GOT3 (cell line): ENCODE measurements around the gene LBR.
A peak's percentile ranks its signal among the peaks of the same experiment; 100 is the strongest.
"Not testable (repeated sequence)": the region's sequence is repeated elsewhere in the genome, so short reads cannot be mapped to it uniquely, and the experiment has no call there.

Source experiments
- DNase-seq: peaks from one replicate; lab custom pipeline; 2025; ENCODE audit warnings: mixed read lengths; lab: John Stamatoyannopoulos, UW

The LBR gene

DNA sequence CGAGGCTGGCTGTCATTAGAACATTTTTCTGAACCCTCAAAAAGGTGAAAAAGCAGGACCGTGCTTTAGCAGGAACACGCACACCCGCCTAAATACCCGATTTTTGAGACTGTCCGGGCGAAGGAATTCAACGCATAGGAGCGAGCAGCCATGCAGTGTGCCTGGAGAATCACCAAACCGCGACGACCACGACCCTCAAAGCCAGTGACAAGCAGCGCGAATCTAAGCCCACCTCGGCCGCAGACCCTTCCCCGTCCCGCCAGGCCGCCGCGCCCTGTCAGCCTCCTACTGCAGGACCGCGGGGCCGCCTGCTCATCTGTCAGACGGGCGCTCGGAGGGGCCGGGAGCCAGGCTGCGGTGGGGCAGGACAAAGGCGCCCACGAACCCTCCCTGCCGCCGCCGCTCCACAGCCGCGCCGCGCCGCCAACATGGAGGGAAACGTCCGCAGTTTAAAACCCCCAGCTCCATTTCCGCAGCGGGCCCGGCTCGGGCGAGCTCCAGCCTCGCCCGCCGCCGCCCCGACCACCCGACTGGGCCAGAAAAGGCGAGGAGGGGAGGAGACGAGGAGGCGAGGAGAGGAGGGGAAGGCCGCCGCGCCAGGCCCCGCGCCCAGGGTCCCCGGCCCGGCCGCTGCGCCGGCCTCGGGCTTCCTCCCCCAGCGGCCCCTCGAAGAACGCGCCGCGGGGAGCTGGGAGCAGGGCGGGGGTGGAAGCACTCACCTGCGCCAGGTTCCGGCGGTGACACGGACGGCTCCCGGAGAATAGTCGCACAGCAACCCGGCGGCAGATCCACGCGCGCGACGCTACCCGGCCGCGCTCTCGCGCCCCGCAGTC lies at the start of gene LBR:
LBR (minus strand) TSS at position 804 of the 833 bp plus-strand sequence. CDS start 3,963 bp downstream, outside the sequence.
- DNase-seq, result no peak

DNA sequence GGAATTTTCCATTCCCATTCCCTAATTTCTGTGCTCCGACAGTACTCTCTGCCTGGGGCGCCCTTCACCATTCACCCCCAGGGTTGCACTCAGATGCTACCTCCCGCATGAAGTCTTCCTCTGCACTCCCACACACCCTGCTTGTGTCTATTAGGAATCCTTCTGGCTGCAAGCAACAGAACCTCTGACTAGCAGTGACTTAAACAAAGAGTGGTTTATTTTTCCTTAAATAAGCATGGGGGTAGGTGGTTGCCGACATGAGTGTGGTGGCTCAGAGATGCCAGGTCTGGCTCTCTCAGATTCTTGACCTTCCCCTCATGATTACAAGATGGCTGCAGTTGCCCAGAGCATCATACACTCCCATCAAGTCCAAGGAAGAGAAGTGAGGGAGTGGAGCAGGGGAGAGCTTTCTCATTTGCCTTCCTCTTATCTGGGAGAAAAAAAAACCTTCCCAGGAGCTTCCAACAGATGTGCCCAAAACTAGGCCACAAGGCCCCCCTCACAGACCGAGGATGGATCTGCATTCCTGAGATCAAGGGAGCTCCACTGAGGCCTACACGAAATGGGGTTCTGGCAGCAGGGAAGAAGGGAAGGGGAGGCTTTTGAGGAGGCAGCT lies 49.6 kb upstream of the LBR start:
- DNase-seq, result no peak

DNA sequence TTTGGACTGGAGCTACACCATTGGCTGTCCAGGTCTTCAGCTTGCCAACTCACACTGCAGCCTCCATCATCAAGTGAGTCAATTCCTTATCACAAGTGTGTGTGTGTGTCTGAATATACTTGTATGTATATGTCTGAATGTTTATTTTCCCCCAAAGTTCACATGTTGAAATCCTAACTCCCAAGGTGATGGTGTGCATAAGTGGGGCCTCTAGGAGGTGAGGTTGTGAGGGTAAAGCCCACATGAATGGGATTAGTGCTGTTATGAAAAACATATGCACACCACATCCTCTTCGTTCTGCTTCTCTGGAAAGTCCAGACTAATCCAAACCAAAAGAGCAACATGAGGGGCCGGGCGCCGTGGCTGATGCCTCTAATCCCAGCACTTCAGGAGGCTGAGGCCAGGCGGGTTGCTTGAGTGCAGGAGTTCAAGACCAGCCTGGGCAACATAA lies 48.7 kb upstream of the LBR start:
- DNase-seq, result no peak

DNA sequence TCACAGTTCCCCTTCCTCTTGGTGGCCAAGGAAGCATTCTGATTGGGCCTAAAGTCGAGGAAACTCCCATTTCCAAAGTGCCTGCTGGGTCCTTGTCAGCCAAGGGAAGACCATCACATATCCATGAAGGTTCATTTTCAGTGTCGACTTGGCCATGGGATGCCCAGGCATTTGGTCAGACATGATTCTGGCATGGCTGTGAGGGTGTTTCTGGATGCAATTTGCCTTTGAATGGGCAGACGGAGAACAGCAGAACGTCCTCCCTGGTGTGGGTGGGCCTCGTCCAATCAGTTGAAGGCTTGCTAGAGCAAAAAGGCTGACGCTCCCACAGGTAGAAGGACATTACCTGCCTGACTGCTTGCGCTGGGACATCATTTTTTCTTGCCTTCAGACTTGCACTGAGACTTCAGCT lies 48.3 kb upstream of the LBR start:
- no peak for DNase-seq

DNA sequence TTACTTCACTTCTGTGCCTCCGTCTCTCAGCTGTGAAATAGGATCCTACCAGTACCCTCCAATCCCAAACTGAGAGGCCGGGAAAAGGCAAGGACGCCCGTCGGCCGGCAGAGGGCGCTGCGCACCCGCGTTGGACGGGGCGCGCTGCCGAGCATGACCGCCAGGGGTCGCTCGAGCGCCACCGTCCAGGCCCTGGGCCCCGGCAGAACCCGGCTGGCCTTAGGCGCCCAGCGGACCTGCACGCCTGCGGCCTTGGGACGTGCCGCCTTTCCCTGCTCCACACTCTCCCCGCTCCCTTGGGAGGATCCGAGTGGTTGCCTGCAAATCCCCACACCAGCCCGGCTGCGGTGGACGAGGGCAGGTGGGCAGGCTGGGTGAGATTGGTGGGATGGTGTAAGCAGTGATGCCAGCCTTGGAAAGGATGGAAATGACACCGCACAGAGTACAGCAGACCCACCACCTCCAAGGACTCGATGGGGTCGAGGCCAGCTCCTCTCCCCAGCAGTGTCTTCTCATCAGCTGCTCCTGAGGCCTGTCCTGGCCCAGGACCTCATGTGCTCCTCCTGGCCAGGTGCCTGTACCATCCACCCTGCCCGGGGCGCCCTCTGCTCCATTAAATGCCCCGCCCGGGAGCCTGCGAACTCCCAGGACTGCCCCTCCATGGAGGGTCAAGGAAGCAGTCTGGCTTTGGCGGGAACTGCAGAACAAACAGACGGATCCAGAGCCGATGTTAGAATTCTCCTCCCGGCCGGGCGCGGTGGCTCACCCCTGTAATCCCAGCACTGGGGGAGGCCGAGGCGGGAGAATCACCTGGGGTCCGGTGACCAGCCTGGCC lies 47.4 kb upstream of the LBR start:
- peak; percentile 46 for DNase-seq

DNA sequence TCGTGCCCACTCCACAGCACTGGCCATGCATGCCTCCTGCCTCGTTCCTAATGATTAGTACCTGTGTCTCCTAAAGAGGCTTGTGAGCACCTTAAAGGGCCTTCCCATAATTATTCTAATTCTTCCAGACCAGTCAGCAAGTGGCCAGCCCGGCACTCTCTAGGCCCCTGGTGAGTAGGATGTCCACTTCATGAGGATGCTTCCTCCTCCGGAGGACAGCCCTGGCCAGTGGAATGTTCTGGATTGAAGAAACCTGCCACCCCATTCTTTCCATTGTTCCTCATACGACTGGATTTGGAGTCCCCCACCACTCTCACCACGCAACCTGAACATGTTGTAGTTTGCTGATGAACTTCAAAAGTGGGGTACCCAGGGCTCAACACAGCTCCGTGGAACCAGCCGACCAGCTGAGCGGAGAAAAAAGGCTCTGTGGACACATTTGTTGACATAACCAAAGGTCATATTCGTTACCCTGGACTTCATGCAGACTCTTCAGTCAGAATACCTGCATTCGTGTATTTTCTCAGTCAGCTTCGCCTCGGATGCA lies 46.7 kb upstream of the LBR start:
- DNase-seq, result no peak

DNA sequence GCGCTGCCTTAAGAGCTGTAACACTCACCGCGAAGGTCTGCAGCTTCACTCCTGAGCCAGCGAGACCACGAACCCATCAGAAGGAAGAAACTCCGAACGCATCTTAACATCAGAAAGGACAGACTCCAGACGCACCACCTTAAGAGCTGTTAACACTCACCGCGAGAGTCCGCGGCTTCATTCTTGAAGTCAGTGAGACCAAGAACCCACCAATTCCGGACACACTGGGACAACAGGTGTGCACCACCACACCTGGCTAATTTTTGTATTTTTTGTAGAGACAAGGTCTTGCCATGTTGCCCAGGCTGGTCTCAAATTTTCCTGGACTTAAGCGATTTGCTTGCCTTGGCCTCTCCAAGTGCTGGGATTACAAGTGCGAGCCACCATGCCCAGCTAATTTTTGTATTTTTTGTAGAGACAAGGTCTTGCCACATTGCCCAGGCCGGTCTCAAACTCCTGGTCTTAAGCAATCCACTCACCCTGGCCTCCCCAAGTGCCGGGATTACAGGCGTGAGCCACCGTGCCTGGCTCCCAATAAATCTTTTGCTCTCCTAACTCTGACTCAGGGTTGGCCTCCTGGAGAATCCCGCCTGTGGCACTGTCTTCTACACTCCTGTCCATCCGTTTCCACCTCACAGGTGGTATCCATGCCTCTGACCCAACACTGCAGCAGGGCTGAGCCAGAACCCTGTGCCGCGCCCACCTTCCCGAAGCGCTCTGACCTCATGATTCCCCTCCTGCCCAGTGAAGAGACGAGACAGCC lies 46.0 kb upstream of the LBR start:
- DNase-seq, result not testable (repeated sequence)

DNA sequence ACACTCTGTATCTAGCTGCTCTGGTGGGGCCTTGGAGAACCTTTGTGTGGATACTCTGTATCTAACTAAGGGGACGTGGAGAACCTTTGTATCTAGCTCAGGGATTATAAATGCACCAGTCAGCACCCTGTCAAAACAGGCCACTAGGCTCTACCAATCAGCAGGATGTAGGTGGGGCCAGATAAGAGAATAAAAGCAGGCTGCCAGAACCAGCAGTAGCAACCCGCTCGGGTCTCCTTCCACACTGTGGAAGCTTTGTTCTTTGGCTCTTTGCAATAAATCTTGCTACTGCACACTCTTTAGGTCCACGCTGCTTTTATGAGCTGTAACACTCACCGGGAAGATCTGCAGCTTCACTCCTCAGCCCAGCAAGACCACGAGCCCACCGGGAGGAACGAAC lies 45.4 kb upstream of the LBR start:
- not testable (repeated sequence) for DNase-seq

DNA sequence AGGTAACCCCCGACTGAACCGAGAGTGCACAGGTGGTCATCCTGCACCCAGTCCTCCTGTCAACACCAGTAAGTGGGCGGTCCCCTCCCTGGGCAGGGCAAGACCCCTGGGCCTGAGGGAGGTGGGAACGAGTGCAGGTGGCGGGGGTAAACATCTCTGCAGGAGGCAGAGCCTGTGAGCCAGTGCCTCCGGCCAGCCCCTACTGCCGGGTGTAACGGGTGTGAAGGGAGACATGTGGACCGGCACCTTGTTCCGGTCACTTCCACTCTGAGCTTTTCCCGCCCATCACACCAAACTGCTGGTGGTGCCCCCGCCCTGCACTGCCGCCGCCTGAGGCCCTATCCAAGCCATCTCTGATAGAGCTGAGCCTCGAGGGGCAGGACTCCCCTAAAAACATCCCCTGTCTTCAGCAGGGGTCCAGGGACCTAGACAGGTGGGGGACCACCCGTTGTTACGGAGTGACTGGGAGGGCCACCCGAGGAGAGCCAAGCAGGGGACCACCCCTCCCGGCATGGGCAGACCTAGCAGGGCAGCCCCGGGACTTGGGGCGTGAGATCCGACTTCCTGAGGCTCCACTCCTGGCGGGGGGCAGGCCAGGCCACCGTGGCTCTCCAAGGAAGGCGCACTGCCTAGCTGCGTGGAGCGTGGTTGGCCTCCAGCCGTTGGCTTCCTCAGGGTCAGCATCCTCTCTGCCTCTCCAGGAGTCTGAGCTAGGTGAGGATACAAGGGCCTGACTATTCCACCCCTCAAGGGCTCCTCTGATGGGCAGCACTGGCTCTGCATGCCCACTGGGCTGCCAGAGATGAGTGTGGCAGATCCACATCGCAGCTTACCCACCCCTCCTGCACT lies 43.8 kb upstream of the LBR start:
- DNase-seq, result no peak

DNA sequence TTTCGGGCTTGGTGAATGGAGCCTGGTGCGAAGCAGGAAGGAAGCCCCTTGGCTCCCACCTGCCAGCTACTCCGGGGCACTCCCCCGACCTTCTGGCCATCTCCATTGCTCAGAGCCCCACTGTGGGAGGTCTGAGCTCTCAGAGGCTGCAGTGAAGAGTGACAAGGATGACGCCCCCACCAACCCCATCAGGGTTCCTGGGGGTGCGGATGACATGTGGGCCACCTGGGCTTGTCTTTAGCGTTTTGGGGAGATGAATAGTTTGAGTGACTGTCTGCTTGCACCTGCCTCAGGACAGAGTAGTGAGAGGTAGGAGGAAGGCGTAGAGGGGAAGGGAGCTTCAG lies 43.2 kb upstream of the LBR start:
- no peak for DNase-seq

DNA sequence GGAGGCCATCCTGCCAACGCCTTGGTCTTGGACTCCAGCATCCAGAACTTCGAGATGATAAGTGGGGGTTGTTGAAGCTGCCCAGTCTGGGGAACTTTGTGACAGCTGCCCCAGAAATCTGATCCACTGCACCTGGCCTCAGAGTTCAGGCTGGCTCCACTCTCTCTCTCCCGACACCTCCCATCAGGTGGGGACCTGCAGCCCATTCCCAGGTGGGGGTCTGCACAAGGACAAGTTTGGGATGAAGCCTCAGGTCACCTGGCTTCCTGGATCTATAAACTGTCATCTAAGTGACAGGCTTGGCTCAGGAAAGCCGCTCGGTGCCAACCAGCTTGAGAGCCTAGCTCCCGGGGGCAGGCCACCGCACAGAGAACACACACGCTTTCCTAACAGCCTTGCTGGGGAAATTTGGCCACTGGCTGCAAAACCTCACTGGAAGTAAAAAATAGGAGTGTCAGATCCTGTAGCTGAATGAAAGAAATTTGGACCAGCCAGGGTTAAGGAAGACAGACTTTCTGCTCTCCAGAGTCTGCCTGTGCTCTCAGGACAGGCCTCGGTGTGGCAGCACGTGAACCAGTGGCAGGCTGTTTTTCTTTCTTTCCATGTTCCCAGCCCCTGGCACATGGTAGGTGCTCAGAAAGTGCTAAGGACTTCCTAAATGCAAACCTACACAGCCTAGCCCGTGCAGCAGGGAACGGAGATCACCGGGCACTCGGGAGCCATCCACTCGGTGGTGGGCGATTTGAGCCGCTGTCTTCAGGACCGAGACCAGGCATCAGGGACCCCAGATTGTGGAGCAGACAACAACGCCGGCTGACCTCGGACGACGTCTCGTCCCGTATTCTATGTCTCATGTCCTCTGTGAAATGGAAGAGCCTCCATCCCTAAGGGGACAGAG lies 42.6 kb upstream of the LBR start:
- DNase-seq, result no peak

DNA sequence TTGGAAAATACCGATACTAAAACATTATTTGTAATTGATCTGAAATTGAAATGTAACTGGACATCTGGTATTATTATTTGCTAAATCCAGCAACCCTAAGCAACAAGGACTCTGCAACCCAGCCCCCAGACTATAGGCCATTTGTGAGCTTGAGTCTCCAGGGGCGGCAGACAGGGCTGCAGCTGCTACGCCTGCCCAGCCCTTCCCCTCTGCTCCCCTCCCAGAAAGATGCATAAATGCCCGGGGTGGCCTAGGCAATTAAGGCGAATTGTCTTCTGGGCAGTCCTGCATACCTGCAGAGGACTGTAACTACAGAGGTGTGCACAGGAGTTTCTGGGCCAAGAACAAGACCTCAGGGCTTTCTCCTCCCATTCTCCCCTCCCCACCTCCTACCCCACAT lies 41.2 kb upstream of the LBR start:
- no peak for DNase-seq

DNA sequence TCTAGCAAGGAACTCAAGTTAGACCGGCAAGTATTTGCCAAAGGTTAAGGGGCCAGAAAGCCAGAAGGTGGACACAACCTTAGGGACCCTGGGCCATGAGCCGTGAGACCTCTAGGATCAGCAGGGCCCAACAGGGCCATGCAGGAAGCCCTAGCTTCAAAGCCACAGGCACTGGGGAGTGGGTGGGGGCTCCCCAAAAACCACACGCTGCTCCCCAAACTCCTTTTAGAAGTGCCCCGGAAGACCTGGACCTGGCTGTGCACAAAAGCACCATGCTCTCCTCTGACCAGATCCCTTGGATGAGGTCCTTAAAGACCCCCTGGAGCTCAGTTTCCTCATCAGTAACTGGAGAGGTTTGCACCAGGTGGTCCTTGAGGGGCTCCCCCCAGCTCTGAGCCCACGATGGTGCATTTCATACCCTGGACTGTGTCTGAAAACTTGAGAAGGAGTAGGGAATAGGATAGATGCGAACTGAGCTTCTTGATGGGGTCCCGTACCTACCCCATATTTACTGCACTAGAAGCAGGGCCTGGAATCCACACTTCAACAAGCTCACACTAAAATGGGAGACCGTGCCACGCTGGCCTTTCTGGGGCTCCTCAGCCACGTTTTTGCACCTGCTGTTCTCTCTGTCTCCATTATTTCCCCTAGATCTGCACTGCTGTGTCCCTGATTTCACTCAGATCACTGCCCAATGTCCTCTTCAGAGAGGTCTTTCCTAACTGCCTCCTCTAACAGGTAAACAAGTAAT lies 40.6 kb upstream of the LBR start:
- DNase-seq, result no peak

DNA sequence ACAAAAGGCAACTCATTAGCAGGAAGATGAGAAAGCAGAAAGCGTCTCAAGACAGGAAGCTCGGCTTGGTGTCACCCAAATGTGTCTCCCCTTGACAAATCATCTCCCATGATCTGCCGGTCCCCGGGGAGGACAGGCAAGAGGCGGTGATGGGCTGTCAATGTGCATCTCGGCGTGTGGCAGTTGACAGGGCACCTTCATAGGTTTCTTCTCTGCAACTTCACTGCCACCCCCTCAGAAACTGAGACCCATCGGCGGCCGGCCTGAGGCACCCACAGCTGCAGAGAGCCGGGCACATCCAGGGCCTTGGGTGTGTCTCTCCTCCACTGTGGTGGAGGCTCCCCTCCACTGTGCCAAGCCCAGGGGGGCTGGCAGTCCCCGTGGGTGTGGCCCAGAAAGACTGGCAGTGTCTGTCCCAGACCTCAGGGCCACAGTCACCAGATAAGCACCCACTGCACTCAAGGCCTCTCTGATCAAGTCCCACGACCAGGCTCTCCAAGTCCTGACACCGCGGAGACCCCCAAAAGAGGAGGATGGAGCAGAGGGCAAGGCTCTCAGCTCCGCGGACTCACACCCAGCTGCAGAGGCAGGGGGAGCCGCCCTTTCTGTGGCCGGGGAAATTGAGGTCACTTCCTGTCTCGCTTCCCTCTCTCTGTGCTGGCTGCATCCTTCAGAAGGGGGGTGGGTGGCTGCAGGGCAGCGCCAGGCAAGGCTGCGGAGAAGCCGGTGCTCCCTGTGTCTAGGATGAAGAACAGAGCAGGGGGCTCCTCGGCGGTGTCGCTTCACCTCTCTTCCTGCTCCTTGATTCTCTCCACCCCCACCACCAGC lies 39.6 kb upstream of the LBR start:
- no peak for DNase-seq

DNA sequence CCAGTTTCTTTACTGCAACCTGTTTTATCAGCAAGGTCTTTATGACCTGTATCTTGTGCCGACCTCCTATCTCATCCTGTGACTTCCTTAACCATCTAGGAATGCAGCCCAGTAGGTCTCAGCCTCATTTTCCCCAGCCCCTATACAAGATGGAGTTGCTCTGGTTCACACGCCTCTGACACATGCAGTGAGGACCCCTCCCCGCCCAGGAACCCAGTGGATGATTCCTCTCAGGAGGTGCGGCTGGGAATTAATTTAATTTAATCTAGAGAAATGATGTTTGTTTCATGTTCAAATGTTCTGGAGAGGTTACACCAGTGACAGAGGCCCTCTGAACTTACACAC lies 39.0 kb upstream of the LBR start:
- DNase-seq, result no peak

DNA sequence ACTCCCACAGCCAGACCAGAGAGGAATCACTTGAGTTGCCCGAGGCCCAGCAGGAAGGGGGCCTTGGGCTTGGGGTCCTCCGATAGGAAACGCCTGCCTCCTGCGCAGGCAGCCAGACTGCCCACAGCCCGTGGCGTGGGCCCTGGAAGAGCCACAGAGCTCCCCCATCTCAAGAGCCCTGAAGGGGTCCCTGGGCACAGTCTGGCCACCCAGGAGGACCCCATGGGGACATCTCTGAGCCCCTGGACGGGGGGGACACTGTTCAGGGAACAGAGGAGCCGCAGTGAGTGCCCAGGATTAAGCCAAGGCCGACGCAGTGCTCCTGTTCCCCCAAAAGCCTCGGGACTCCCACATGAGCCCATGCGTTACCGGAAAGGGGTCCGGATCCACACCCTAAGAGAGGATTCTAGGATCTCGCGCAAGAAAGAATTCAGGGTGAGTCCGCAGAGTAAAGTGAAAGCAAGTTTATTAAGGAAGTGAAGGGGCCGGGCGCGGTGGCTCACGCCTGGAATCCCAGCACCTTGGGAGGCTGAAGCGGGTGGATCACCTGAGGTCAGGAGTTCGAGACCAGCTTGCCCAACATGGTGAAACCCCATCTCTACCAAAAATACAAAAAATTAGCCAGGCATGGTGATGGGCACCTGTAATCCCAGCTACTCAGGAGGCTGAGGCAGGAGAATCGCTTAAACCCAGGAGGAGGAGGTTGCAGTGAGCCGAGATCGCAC lies 38.1 kb upstream of the LBR start:
- DNase-seq, result no peak
